Hematopoietic multipotent progenitor cell treated with erythropoietin and hydrocortisone succinate and interleukin-3 and kit ligand, for 8 days (in vitro differentiated cells): ENCODE data around the gene CSHL1.
A peak's percentile ranks its signal among the peaks of the same experiment; 100 is the strongest.
"Not testable (repeated sequence)": the region's sequence is repeated elsewhere in the genome, so short reads cannot be mapped to it uniquely, and the experiment has no call there.

Experiments used
- DNase-seq: peaks from one replicate; pipeline ENCODE4 v3.0.0-alpha.2; 2015

The CSHL1 gene

GRCh38 chr17:63881935-63882601, 29.0 kb downstream of the CSHL1 start, which contains the start of gene GH2:
Gene GH2 (minus strand): TSS chr17:63881944. CDS start chr17:63881801, 143 bp downstream.
- peak; percentile 44 for DNase-seq

- DNase-seq = not testable (repeated sequence)
Observed at GRCh38 chr17:63881337-63881736, 29.7 kb downstream of the CSHL1 start.

- no peak for DNase-seq
Observed at GRCh38 chr17:63880706-63881105, 30.4 kb downstream of the CSHL1 start.

- not testable (repeated sequence) for DNase-seq
Observed at GRCh38 chr17:63878413-63878812, 32.6 kb downstream of the CSHL1 start.

GRCh38 chr17:63874693-63875092, 36.4 kb downstream of the CSHL1 start:
- not testable (repeated sequence) for DNase-seq

- DNase-seq = not testable (repeated sequence)
Observed at GRCh38 chr17:63874061-63874626, 36.9 kb downstream of the CSHL1 start.

GRCh38 chr17:63873577-63873976, 37.5 kb downstream of the CSHL1 start, which contains the start of gene CSH2:
Gene CSH2 (minus strand): TSS chr17:63873677. CDS start chr17:63873614, 63 bp downstream.
- not testable (repeated sequence) for DNase-seq

- not testable (repeated sequence) for DNase-seq
Observed at GRCh38 chr17:63871646-63872365, 39.3 kb downstream of the CSHL1 start.

- DNase-seq = not testable (repeated sequence)
Observed at GRCh38 chr17:63870292-63870665, 40.8 kb downstream of the CSHL1 start.

GRCh38 chr17:63869491-63870291, 41.4 kb downstream of the CSHL1 start:
- DNase-seq = not testable (repeated sequence)

GRCh38 chr17:63866625-63867024, 44.4 kb downstream of the CSHL1 start:
- DNase-seq = not testable (repeated sequence)
